C1 segment of cervical spinal cord (tissue), 14 donors: Measurements from ENCODE around the gene MRPL49.
"Not testable (repeated sequence)": the region's sequence is repeated elsewhere in the genome, so short reads cannot be mapped to it uniquely, and the experiment has no call there.

Experiments used
- DNase-seq, 14 donors: peaks; one replicate each; lab custom pipeline; 2025; lab: John Stamatoyannopoulos, UW

Gene MRPL49

GRCh38 chr11:65165410-65166317, 43.5 kb downstream of the MRPL49 start:
- no peak for DNase-seq

- DNase-seq: no peak
Measured at GRCh38 chr11:65166893-65167292, 44.8 kb downstream of the MRPL49 start.

GRCh38 chr11:65167656-65168055, 45.5 kb downstream of the MRPL49 start:
- no peak for DNase-seq

- no peak for DNase-seq
Measured at GRCh38 chr11:65169164-65169641, 47.1 kb downstream of the MRPL49 start.

DNA sequence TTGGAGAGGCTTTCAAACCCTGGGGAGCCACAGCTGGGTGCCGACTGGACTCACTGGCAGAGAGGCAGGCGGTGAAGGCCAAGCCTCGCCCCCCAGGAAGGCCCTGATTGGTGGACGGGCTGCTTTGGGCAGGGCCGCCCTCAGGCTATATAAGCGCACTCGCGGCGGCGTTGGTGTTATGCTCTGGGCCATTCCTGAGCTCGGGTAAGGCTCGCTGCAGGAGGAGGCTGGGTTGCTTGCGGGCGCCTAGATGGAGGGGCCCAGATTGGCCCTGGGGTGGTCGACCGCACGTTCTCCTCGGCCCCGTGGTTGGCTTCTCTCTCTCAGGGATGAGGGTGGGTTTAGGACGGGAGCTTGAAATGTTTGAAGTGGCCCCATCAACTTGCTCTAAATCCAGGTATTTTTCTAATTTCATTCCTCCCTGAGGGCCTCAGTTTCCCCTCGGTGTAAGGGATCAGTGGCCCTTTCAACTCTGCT, 48.0 kb downstream of the MRPL49 start, which contains the start of gene SPDYC:
TSS of gene SPDYC (plus strand) at position 176 of the 477 bp plus-strand sequence. CDS start 1,125 bp downstream, outside the sequence.
- no peak for DNase-seq

DNA sequence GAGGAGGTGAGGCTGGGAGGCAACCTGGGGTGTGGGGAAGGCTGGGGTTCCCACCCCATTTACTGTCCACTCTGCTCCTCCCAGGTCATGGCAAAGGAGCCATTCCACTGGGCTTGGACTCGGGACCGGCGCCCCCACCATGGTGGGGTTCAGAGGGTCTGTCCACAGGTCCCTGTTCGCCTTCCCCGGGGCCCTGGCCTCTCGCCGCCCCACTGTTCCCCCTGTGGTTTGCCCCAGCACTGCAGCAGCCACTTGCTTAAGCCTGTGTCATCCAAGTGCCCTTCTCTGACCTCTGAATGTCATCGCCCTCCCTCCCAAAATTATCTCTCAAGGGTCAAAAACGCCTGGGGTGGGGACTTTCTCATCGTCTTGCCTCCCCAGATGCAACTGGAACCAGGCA, 50.5 kb downstream of the MRPL49 start:
- DNase-seq: no peak

DNA sequence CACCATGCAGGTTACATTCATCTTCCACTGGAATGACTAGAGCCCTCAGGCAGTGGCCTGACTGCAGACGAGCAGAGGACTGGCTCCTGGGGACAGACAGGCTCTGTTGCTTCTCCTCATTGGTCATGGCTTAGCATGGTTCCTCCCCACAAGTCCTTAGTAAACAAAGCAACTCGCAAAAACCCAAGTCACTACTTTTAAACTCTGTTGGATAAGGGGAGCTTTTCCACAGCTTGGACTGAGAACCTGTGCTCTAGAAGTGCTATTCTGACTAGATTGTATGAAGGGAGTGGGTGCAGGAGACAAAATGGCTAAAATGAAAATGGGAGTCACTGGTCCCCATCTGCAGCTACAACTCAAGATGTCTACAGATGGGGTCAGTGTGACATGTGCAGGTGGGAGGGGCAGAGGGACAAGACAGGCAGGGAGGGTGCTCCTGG, 52.5 kb downstream of the MRPL49 start:
- DNase-seq: not testable (repeated sequence)
